SK-N-SH (cell line): Measurements from ENCODE around the gene RPS6KB2. TPM values are rescaled to one million over a fixed set of nuclear protein-coding genes. Genes with fewer than 3 reads are reported as not detected.

Source experiments
- CTCF ChIA-PET: fragments of 300-600, 350-600 bp; formaldehyde crosslinking; extraction: SDS; loops from one replicate; lab custom pipeline; 2021; lab: Yijun Ruan, JAX
- POLR2A ChIA-PET: fragments of 350-600 bp; sonication (Branson Sonifier 250); formaldehyde crosslinking; extraction: SDS; loops from one replicate; lab custom pipeline; 2020; ENCODE audit warnings: antibody characterized with exemption, inconsistent platforms; lab: Yijun Ruan, JAX
- DNase-seq: peaks from one replicate; pipeline ENCODE4 v3.0.0; 2012
- H2AFZ ChIP-seq: fragments of 200-600 bp; sonication (generic); 2 replicates; pipeline ENCODE4 v1.8.1; 2016; ENCODE audit warnings: antibody characterized with exemption, mild to moderate bottlenecking, low read depth
- H3F3A ChIP-seq: fragments of 200-600 bp; sonication (generic); replicated peaks from 2 replicates; pipeline ENCODE3; 2016; ENCODE audit warnings: antibody characterized with exemption, mild to moderate bottlenecking; ENCODE audit not compliant: insufficient read depth
- H3K27ac ChIP-seq, 2 experiments: fragments of 200-500 bp in 1 of 2; fragments of 200-600 bp in 1 of 2; sonication (Bioruptor generic) in 1 of 2; sonication (generic), shearing (Covaris generic) in 1 of 2; 2 replicates each; pipeline versions ENCODE4 v1.5.1 to v1.6.1; 2014 to 2016; ENCODE audit warnings: low read depth in 2 of 2, inconsistent platforms in 1 of 2, low read length in 1 of 2, mild to moderate bottlenecking in 1 of 2, mixed read lengths in 1 of 2
- H3K27me3 ChIP-seq: fragments of 200-600 bp; sonication (generic), shearing (Covaris generic); 2 replicates; pipeline ENCODE4 v1.6.1; 2016; ENCODE audit warnings: mixed run types; ENCODE audit not compliant: insufficient read depth
- H3K36me3 ChIP-seq, 2 experiments: fragments of 200-500 bp in 1 of 2; fragments of 200-600 bp in 1 of 2; sonication (Bioruptor generic) in 1 of 2; sonication (generic) in 1 of 2; replicated peaks in 1 of 2; 2 replicates each; pipeline versions ENCODE3 to v1.5.1; 2014 to 2016; ENCODE audit warnings: low read length in 1 of 2, mild to moderate bottlenecking in 1 of 2; ENCODE audit not compliant: insufficient read depth in 2 of 2, control insufficient read depth in 1 of 2
- H3K4me1 ChIP-seq, 2 experiments: fragments of 200-500 bp in 1 of 2; fragments of 200-600 bp in 1 of 2; sonication (Bioruptor generic) in 1 of 2; sonication (generic), shearing (Covaris generic) in 1 of 2; 2 replicates each; pipeline versions ENCODE4 v1.5.1 to v1.6.1; 2014 to 2016; ENCODE audit warnings: low read depth in 1 of 2, low read length in 1 of 2, mixed run types in 1 of 2; ENCODE audit not compliant: insufficient read depth in 2 of 2, control insufficient read depth in 1 of 2
- H3K4me2 ChIP-seq: fragments of 200-600 bp; sonication (generic), shearing (Covaris generic); 2 replicates; pipeline ENCODE4 v1.6.1; 2017; ENCODE audit warnings: mixed run types
- H3K4me3 ChIP-seq, 2 experiments: fragments of 200-500 bp in 1 of 2; fragments of 200-600 bp in 1 of 2; sonication (Bioruptor generic) in 1 of 2; sonication (generic), shearing (Covaris generic) in 1 of 2; 2 replicates each; pipeline versions ENCODE4 v1.5.1 to v1.8.1; 2014 to 2016; ENCODE audit warnings: low read depth in 2 of 2, inconsistent platforms in 1 of 2, low read length in 1 of 2, mild to moderate bottlenecking in 1 of 2, mixed read lengths in 1 of 2, moderate library complexity in 1 of 2
- H3K79me2 ChIP-seq: fragments of 200-600 bp; sonication (generic); 2 replicates; pipeline ENCODE4 v1.8.1; 2017; ENCODE audit warnings: mild to moderate bottlenecking; ENCODE audit not compliant: insufficient read depth
- H3K9ac ChIP-seq: fragments of 200-600 bp; sonication (generic); 2 replicates; pipeline ENCODE4 v1.6.1; 2017; ENCODE audit warnings: mixed run types
- H3K9me2 ChIP-seq: fragments of 200-600 bp; sonication (generic); 2 replicates; pipeline ENCODE4 v1.6.1; 2017; ENCODE audit warnings: mixed run types
- H3K9me3 ChIP-seq: fragments of 200-600 bp; sonication (generic); 2 replicates; pipeline ENCODE4 v1.6.1; 2017; ENCODE audit warnings: mixed run types, mild to moderate bottlenecking, moderate library complexity
- H4K20me1 ChIP-seq: fragments of 200-600 bp; sonication (generic); 2 replicates; pipeline ENCODE4 v1.6.1; 2017; ENCODE audit warnings: mild to moderate bottlenecking, mixed run types; ENCODE audit not compliant: insufficient read depth
- CHD2 ChIP-seq: fragments of 150-350 bp; IDR thresholded peaks from 2 replicates; pipeline ENCODE4 v1.6.1; 2018; ENCODE audit warnings: low read length; ENCODE audit not compliant: partially characterized antibody
- CTCF ChIP-seq: fragments of 200-600 bp; sonication (generic); IDR thresholded peaks from 2 replicates; pipeline ENCODE4 v1.6.1; 2017; ENCODE audit warnings: antibody characterized with exemption, mild to moderate bottlenecking, moderate library complexity
- EZH2phosphoT487 ChIP-seq: fragments of 200-600 bp; sonication (generic); IDR thresholded peaks from 2 replicates; pipeline ENCODE4 v1.6.1; 2017; ENCODE audit warnings: low read depth, mixed run types, mild to moderate bottlenecking, antibody characterized with exemption, moderate library complexity, borderline replicate concordance
- FOXJ3 ChIP-seq: sonication (generic); formaldehyde crosslinking; IDR thresholded peaks from 2 replicates; pipeline ENCODE4 v1.5.1; 2020; ENCODE audit warnings: mild to moderate bottlenecking, missing genetic modification reagents
- FOXM1 ChIP-seq: IDR thresholded peaks from 2 replicates; pipeline ENCODE4 v1.4.0; 2012; ENCODE audit warnings: low read depth, mild to moderate bottlenecking
- JUND ChIP-seq: IDR thresholded peaks from 2 replicates; pipeline ENCODE4 v1.4.0; 2012
- MAX ChIP-seq: IDR thresholded peaks from 2 replicates; pipeline ENCODE4 v1.4.0; 2012; ENCODE audit warnings: low read depth
- NFIC ChIP-seq: IDR thresholded peaks from 2 replicates; pipeline ENCODE4 v1.4.0; 2012; ENCODE audit warnings: borderline replicate concordance
- NRF1 ChIP-seq: IDR thresholded peaks from 2 replicates; pipeline ENCODE4 v1.6.1; 2012; ENCODE audit warnings: low read depth, mild to moderate bottlenecking, low read length
- PBX3 ChIP-seq: IDR thresholded peaks from 2 replicates; pipeline ENCODE4; 2012
- POLR2AphosphoS5 ChIP-seq: IDR thresholded peaks from 2 replicates; pipeline ENCODE4 v1.6.1; 2012; ENCODE audit warnings: low read depth, low read length
- RAD21 ChIP-seq: IDR thresholded peaks from 2 replicates; pipeline ENCODE4 v1.6.1; 2012; ENCODE audit warnings: mild to moderate bottlenecking, low read length
- REST ChIP-seq: IDR thresholded peaks from 2 replicates; pipeline ENCODE4 v1.6.1; 2012; ENCODE audit warnings: mild to moderate bottlenecking, low read depth, low read length, moderate library complexity
- RFX5 ChIP-seq: IDR thresholded peaks from 2 replicates; pipeline ENCODE4 v1.6.1; 2012; ENCODE audit warnings: mild to moderate bottlenecking, improper control_type of control experiment, low read length
- SIN3A ChIP-seq: IDR thresholded peaks from 2 replicates; pipeline ENCODE4 v1.6.1; 2012; ENCODE audit warnings: low read depth, mild to moderate bottlenecking, low read length, moderate library complexity, borderline replicate concordance
- SMC3 ChIP-seq: IDR thresholded peaks from 2 replicates; pipeline ENCODE4 v1.6.1; 2012; ENCODE audit warnings: low read depth, low read length, improper control_type of control experiment
- TAF1 ChIP-seq: IDR thresholded peaks from 2 replicates; pipeline ENCODE4 v1.6.1; 2012; ENCODE audit warnings: low read depth, mild to moderate bottlenecking, low read length, moderate library complexity, borderline replicate concordance
- TCF12 ChIP-seq: IDR thresholded peaks from 2 replicates; pipeline ENCODE4 v1.4.0; 2012
- USF1 ChIP-seq: IDR thresholded peaks from 2 replicates; pipeline ENCODE4 v1.4.0; 2012; ENCODE audit warnings: low read depth, borderline replicate concordance
- YY1 ChIP-seq: IDR thresholded peaks from 2 replicates; pipeline ENCODE4 v1.4.0; 2012; ENCODE audit warnings: low read depth, mild to moderate bottlenecking
- WGBS: methylation state at CpG from one replicate; pipeline ENCODE4 v1.1.6; 2017; ENCODE audit warnings: low lambda C conversion rate; 5-methylcytosine and 5-hydroxymethylcytosine counted together
- polyA plus RNA-seq, 3 experiments: library from polyadenylated mRNA; depleted of rRNA; stranded (reverse); fragments of >200 nt; gene quantifications; 2 replicates each; pipeline ENCODE4 v1.2.3, GENCODE V29; 2012

The RPS6KB2 gene
- polyA plus RNA-seq, 1 of the 3 experiments (the other 2 are of a cell fraction) = 52.0 TPM

- H3K36me3 ChIP-seq = no peaks in the 10 kb centered on the region
- ChIA-PET CTCF (interaction anchor here (0.7 to 3.4 kb wide), 15 partner anchors 9 to 120 kb away, joined by 3 to 32 read pairs (median 4); partner anchors contain the start of genes PITPNM1 and PPP1CA), POLR2A (interaction anchor here (0.6 to 2.9 kb wide), 6 partner anchors 14 to 244 kb away, joined by 3 to 13 read pairs (median 6); partner anchors contain the start of genes AIP, PPP1CA, RAD9A and RPS6KB2)
- no peaks in the 10 kb centered on the region for H4K20me1 ChIP-seq
- 0% methylated on average over 24 of the region's 76 CpGs for WGBS
- H3F3A ChIP-seq = peaks cover 10% of the 10 kb centered on the region
- DNase-seq = peak; percentile 98
- peak within 1 kb of the TSS; percentile 100 for H2AFZ ChIP-seq
- no peaks in the 10 kb centered on the region for H3K27me3 ChIP-seq
- H3K79me2 ChIP-seq = peaks cover 7% of the 10 kb centered on the region; the same call in 1 of the 2 replicates
- peaks cover 4 to 32% of the 10 kb centered on the region in 2 experiments; a peak in 2 of 4 replicates for H3K4me1 ChIP-seq
- peak within 1 kb of the TSS; percentile 98 for H3K4me2 ChIP-seq
- no peaks in the 10 kb centered on the region for H3K9me3 ChIP-seq
- TF ChIP-seq EZH2phosphoT487 (no peak), USF1 (0 out of 2 replicates have a peak, but pooled peaks have one; percentile 18), NRF1 (peak; percentile 34; the same call in 1 of the 2 replicates), MAX (peak; percentile 66; the same call in 1 of the 2 replicates), TAF1 (peak; percentile 55), REST (peak; percentile 9; the same call in 1 of the 2 replicates), SIN3A (peak; percentile 84), POLR2AphosphoS5 (peak; percentile 92), TCF12 (no peak), FOXJ3 (CRISPR knock-in tag) (peak; percentile 60; the same call in 1 of the 2 replicates), FOXM1 (0 out of 2 replicates have a peak, but pooled peaks have one; percentile 25), YY1 (peak; percentile 84), RAD21 (peak; percentile 58), CHD2 (peak; percentile 69), SMC3 (peak; percentile 55; the same call in 1 of the 2 replicates), CTCF (peak; percentile 50), NFIC (no peak), PBX3 (peak; percentile 47; the same call in 1 of the 2 replicates), RFX5 (no peak), JUND (no peak)
- H3K27ac ChIP-seq = peak within 1 kb of the TSS; percentile 66 to 72; a peak in 3 of 4 replicates
- peak within 1 kb of the TSS; percentile 87 for H3K9ac ChIP-seq
- peak within 1 kb of the TSS; percentile 73 to 90 for H3K4me3 ChIP-seq
- H3K9me2 ChIP-seq = no peaks in the 10 kb centered on the region
Observed at GRCh38 chr11:67468759-67469507, 40.6 kb downstream of the RPS6KB2 start, which contains the start of gene TMEM134. TMEM134 (minus strand) TSS chr11:67469251; CDS start chr11:67469192, 59 bp downstream.
